Right cardiac atrium (tissue), 5 donors: ENCODE measurements around the gene DNAJB1. TPM values are rescaled to one million over a fixed set of nuclear protein-coding genes. Genes with fewer than 3 reads are reported as not detected.

Source experiments
- ATAC-seq, 2 donors: fragments of 200-7000 bp; cut with Tn5 transposase; one replicate each; pipeline versions ENCODE4 v1.8.0 to v1.9.1; 2020; ENCODE audit warnings: moderate library complexity in 2 of 2, mild to moderate bottlenecking in 1 of 2
- DNase-seq, 3 donors: peaks; one replicate each; pipeline ENCODE4 v3.0.0-alpha.2; 2020
- H3K27ac ChIP-seq: one replicate; pipeline ENCODE4 v1.5.1; 2013; ENCODE audit warnings: mild to moderate bottlenecking, low read length, control low read depth, moderate library complexity
- H3K27me3 ChIP-seq: one replicate; pipeline ENCODE4 v1.6.1; 2013; ENCODE audit not compliant: control insufficient read depth, insufficient read depth
- H3K4me1 ChIP-seq: one replicate; pipeline ENCODE4 v1.6.1; 2013; ENCODE audit warnings: low read length; ENCODE audit not compliant: control insufficient read depth, insufficient read depth
- H3K4me3 ChIP-seq: one replicate; pipeline ENCODE4 v1.5.1; 2013; ENCODE audit warnings: low read length, control low read depth
- H3K9me3 ChIP-seq: one replicate; pipeline ENCODE4 v1.6.1; 2013; ENCODE audit warnings: low read length; ENCODE audit not compliant: control insufficient read depth
- WGBS: extraction: QIAGEN DNeasy Blood & Tissue Kit; methylation state at CpG from one replicate; pipeline ENCODE4 v1.1.7; 2013; 5-methylcytosine and 5-hydroxymethylcytosine counted together
- intact Hi-C, 4 donors: fragments of 100-400 bp; cut with DNase I; formaldehyde crosslinking; loops; one replicate each; pipeline versions ENCODE4 v1.11.0 to v1.14.0; 2022 to 2023
- microRNA-seq, 2 donors: library from miRNA; unstranded; fragments of <30 nt; microRNA quantifications; one replicate each; pipeline ENCODE4 v1.2.0, GENCODE V29; 2020 to 2021
- polyA plus RNA-seq: library from polyadenylated mRNA; stranded (reverse); fragments of 200-250 nt; gene quantifications from one replicate; pipeline ENCODE4 v1.2.3, GENCODE V29; 2013
- total RNA-seq, 4 donors: library from RNA; stranded (reverse); fragmentation: NEBNext Ultra II Directional; extraction: Animal tissue kit (Norgen Biotek cat#: 25700); gene quantifications; one replicate each; pipeline ENCODE4 v1.2.1, GENCODE V29; 2021
- donor health status: healthy with polysubstance abuse.
- donor health status: DM: no; HTN: yes; CAD: no.
- donor health status: DM: no; HTN: no; CAD: no.
- donor health status: DM: no; HTN: yes; CAD: no; lungs with severe emphysema.
- donor health status: DM: yes; HTN: yes; CAD: no.

Gene DNAJB1
- total and polyA plus RNA-seq, 5 donors, result 46.7 to 69.5 (median 58.8) TPM

- intact Hi-C loops, result loop anchor here in 1 of 4 donors (10.0 kb wide), 1 partner anchor 323 kb away; no protein-coding TSS in a partner anchor
- Histone ChIP-seq H3K4me1 (no peaks in the 10 kb centered on the region), H3K27ac (no peak overlapping the region), H3K4me3 (no peak overlapping the region), H3K9me3 (no peaks in the 10 kb centered on the region), H3K27me3 (no peaks in the 10 kb centered on the region)
- WGBS, result 81% methylated on average over 12 of the region's 12 CpGs
- DNase-seq (no peak), ATAC-seq (no peak)
Measured at GRCh38 chr19:14467391-14467790, 50.8 kb downstream of the DNAJB1 start.

Small RNAs within 50 kb of the gene (microRNA-seq; reads per million reads assigned to microRNA genes)
- gene MIR639, result 0.42 to 1.1 reads per million in 2 donors

Other genes with a start within 250 kb of the DNAJB1 start
- 10 to 100 TPM; 27.6 to 41.0 (median 35.1) TPM for gene ADGRE5, start 137.0 kb downstream of the DNAJB1 start, total RNA-seq
- 17.7 TPM for gene ADGRE5, start 137.0 kb downstream of the DNAJB1 start, polyA plus RNA-seq
- gene DDX39A, start 99.1 kb downstream of the DNAJB1 start, total RNA-seq, result 10 to 100 TPM; 20.7 to 34.7 (median 30.2) TPM
- 30.3 TPM for gene DDX39A, start 99.1 kb downstream of the DNAJB1 start, polyA plus RNA-seq
- gene PKN1, start 85.1 kb downstream of the DNAJB1 start, total RNA-seq, result 100 to 1,000 TPM; 122 to 138 (median 130) TPM
- 79.3 TPM for gene PKN1, start 85.1 kb downstream of the DNAJB1 start, polyA plus RNA-seq
- gene PTGER1, start 43.0 kb downstream of the DNAJB1 start, total RNA-seq, result under 1 TPM in 1 of 4 donors, not detected in 3; 0.33 TPM
- not detected for gene PTGER1, start 43.0 kb downstream of the DNAJB1 start, polyA plus RNA-seq
- gene GIPC1, start 22.3 kb downstream of the DNAJB1 start, total RNA-seq, result 10 to 100 TPM; 47.0 to 57.3 (median 49.3) TPM
- gene GIPC1, start 22.3 kb downstream of the DNAJB1 start, polyA plus RNA-seq, result 52.6 TPM
- 100 to 1,000 TPM in 1 of 4 donors, 10 to 100 TPM in 3; 92.3 to 116 (median 96.8) TPM for gene TECR, start 11.2 kb upstream of the DNAJB1 start, total RNA-seq
- gene TECR, start 11.2 kb upstream of the DNAJB1 start, polyA plus RNA-seq, result 102 TPM
- 100 to 1,000 TPM; 352 to 481 (median 400) TPM for gene NDUFB7, start 53.7 kb upstream of the DNAJB1 start, total RNA-seq
- gene NDUFB7, start 53.7 kb upstream of the DNAJB1 start, polyA plus RNA-seq, result 1,159 TPM
- gene CLEC17A, start 64.7 kb upstream of the DNAJB1 start, total RNA-seq, result not detected
- gene CLEC17A, start 64.7 kb upstream of the DNAJB1 start, polyA plus RNA-seq, result not detected
- not detected for gene ADGRE3, start 156.4 kb upstream of the DNAJB1 start, total RNA-seq
- gene ADGRE3, start 156.4 kb upstream of the DNAJB1 start, polyA plus RNA-seq, result not detected
- 10 to 100 TPM in 2 of 4 donors, 1 to 10 TPM in 2; 8.3 to 10.6 (median 10.1) TPM for gene ZNF333, start 171.7 kb upstream of the DNAJB1 start, total RNA-seq
- 8.2 TPM for gene ZNF333, start 171.7 kb upstream of the DNAJB1 start, polyA plus RNA-seq